Activated naive CD4-positive, alpha-beta T cell (primary cell): ENCODE data around the gene SIN3A.
"Not testable (repeated sequence)": the region's sequence is repeated elsewhere in the genome, so short reads cannot be mapped to it uniquely, and the experiment has no call there.

ENCODE experiments used
- DNase-seq, 4 experiments: peaks; one replicate each; lab custom pipeline; 2025; lab: John Stamatoyannopoulos, UW

The SIN3A gene

GRCh38 chr15:75333654-75334419, 117.7 kb downstream of the SIN3A start:
- not testable (repeated sequence) for DNase-seq

GRCh38 chr15:75332093-75332492, 119.4 kb downstream of the SIN3A start:
- DNase-seq = not testable (repeated sequence)

GRCh38 chr15:75329571-75329970, 121.9 kb downstream of the SIN3A start:
- no peak for DNase-seq

- no peak for DNase-seq
Observed at GRCh38 chr15:75328493-75329314, 122.8 kb downstream of the SIN3A start.

GRCh38 chr15:75327491-75327890, 124.0 kb downstream of the SIN3A start:
- DNase-seq = no peak

- DNase-seq = no peak
Observed at GRCh38 chr15:75327005-75327404, 124.5 kb downstream of the SIN3A start.

- DNase-seq = no peak
Observed at GRCh38 chr15:75325922-75326321, 125.6 kb downstream of the SIN3A start.

- DNase-seq = no peak
Observed at GRCh38 chr15:75321711-75322110, 129.8 kb downstream of the SIN3A start.
